Left lung (tissue), 10 donors: ENCODE results near the gene MED12L. TPM values are rescaled to one million over a fixed set of nuclear protein-coding genes. Genes with fewer than 3 reads are reported as not detected.
"Not testable (repeated sequence)": the region's sequence is repeated elsewhere in the genome, so short reads cannot be mapped to it uniquely, and the experiment has no call there.

Experiments
- ATAC-seq: fragments of 200-7000 bp; cut with Tn5 transposase; one replicate; pipeline ENCODE4 v1.9.1; 2020; ENCODE audit warnings: moderate library complexity
- DNase-seq, 4 donors: peaks; one replicate each; pipeline ENCODE4 v3.0.0-alpha.2; 2013 to 2020
- H3K27ac ChIP-seq, 2 donors: fragments of 200-600 bp; sonication (generic) in 1 of 2; one replicate each; pipeline versions ENCODE4 v1.5.0 to v1.8.0; 2020 to 2021
- H3K27me3 ChIP-seq, 2 donors: fragments of 200-600 bp; sonication (generic) in 1 of 2; one replicate each; pipeline versions ENCODE4 v1.5.0 to v1.8.0; 2020 to 2021
- H3K36me3 ChIP-seq, 2 donors: fragments of 200-600 bp; sonication (generic) in 1 of 2; one replicate each; pipeline versions ENCODE4 v1.5.0 to v1.8.0; 2020 to 2021
- H3K4me1 ChIP-seq, 2 donors: fragments of 200-600 bp; one replicate each; pipeline ENCODE4 v1.8.0; 2021
- H3K4me3 ChIP-seq, 2 donors: fragments of 200-600 bp; sonication (generic) in 1 of 2; one replicate each; pipeline versions ENCODE4 v1.5.0 to v1.8.0; 2020 to 2021; ENCODE audit warnings: mild to moderate bottlenecking in 1 of 2
- H3K9me3 ChIP-seq, 2 donors: fragments of 200-600 bp; sonication (generic) in 1 of 2; one replicate each; pipeline versions ENCODE4 v1.5.0 to v1.8.0; 2020 to 2021
- CTCF ChIP-seq, 2 donors: fragments of 200-600 bp; sonication (generic) in 1 of 2; IDR thresholded peaks; one replicate each; pipeline versions ENCODE4 v1.5.0 to v1.8.0; 2021; ENCODE audit warnings: antibody characterized with exemption in 2 of 2
- intact Hi-C, 2 donors: fragments of 100-400 bp; cut with DNase I; formaldehyde crosslinking; loops; one replicate each; pipeline versions ENCODE4 v1.11.2 to v1.14.2; 2022
- polyA plus RNA-seq, 6 donors: library from polyadenylated mRNA; unstranded; fragments of 120-200 nt; gene quantifications; one replicate each; pipeline ENCODE4 v1.2.1, GENCODE V29; 2013; ENCODE audit not compliant: insufficient read length in 6 of 6
- total RNA-seq, 2 donors: library from RNA; stranded (reverse); fragmentation: NEBNext Ultra II Directional; extraction: Animal tissue kit (Norgen Biotek cat#: 25700); gene quantifications; one replicate each; pipeline ENCODE4 v1.2.1, GENCODE V29; 2021
- donor health status: DM: no; HTN: yes; CAD: no.
- donor health status: DM: no; HTN: no; CAD: no.

Gene MED12L
- total and polyA plus RNA-seq, 8 donors = 0.66 to 1.0 (median 0.77) TPM

- no peak for TF ChIP-seq CTCF (IDR thresholded peaks at IDR 0.05)
- peaks cover 0 to 59% of the 10 kb centered on the region in 2 donors for H3K4me1 ChIP-seq
- peak overlapping the region in 1 of 2 donors; percentile 78 for H3K27ac ChIP-seq
- no peaks in the 10 kb centered on the region for H3K9me3 ChIP-seq
- H3K36me3 ChIP-seq = no peaks in the 10 kb centered on the region
- intact Hi-C loops = no loop called here
- no peak for DNase-seq
- H3K27me3 ChIP-seq = no peaks in the 10 kb centered on the region
- peak; percentile 15 for ATAC-seq
- H3K4me3 ChIP-seq = no peak overlapping the region
Measured at GRCh38 chr3:151387432-151387831, 302.0 kb downstream of the MED12L start.

GRCh38 chr3:151387842-151388241, 302.4 kb downstream of the MED12L start:
- intact Hi-C loops = no loop called here
- peak; percentile 19 for ATAC-seq
- Histone ChIP-seq H3K4me1 (peaks cover 0 to 54% of the 10 kb centered on the region in 2 donors), H3K27ac (peak overlapping the region in 1 of 2 donors; percentile 78), H3K4me3 (no peak overlapping the region), H3K27me3 (no peaks in the 10 kb centered on the region), H3K36me3 (no peaks in the 10 kb centered on the region), H3K9me3 (no peaks in the 10 kb centered on the region)
- DNase-seq = peak in 1 of 4 donors; percentile 74
- TF ChIP-seq CTCF (IDR thresholded peaks at IDR 0.05) = no peak

- ATAC-seq = no peak
- no peak for TF ChIP-seq CTCF (IDR thresholded peaks at IDR 0.05)
- peaks cover 0 to 22% of the 10 kb centered on the region in 2 donors for H3K4me1 ChIP-seq
Measured at GRCh38 chr3:151391720-151392119, 306.3 kb downstream of the MED12L start.

GRCh38 chr3:151392191-151392590, 306.7 kb downstream of the MED12L start:
- H3K27ac ChIP-seq, H3K4me3 ChIP-seq, ATAC-seq, H3K36me3 ChIP-seq, DNase-seq, H3K27me3 ChIP-seq, H3K9me3 ChIP-seq, intact Hi-C loops: not testable (repeated sequence)
- H3K4me1 ChIP-seq = peaks cover 0 to 22% of the 10 kb centered on the region in 2 donors

More at GRCh38 chr3:151391720-151392119, 306.3 kb downstream of the MED12L start:
- intact Hi-C loops = no loop called here
- Histone ChIP-seq H3K27ac (no peak overlapping the region), H3K4me3 (no peak overlapping the region), H3K36me3 (no peaks in the 10 kb centered on the region), H3K27me3 (no peaks in the 10 kb centered on the region), H3K9me3 (no peaks in the 10 kb centered on the region)
- no peak for DNase-seq

GRCh38 chr3:151393146-151393830, 307.8 kb downstream of the MED12L start:
- Histone ChIP-seq H3K9me3 (no peaks in the 10 kb centered on the region), H3K4me1 (peaks cover 0 to 16% of the 10 kb centered on the region in 2 donors), H3K27me3 (no peaks in the 10 kb centered on the region), H3K4me3 (no peak overlapping the region), H3K36me3 (no peaks in the 10 kb centered on the region), H3K27ac (no peak overlapping the region)
- no peak for TF ChIP-seq CTCF (IDR thresholded peaks at IDR 0.05)
- ATAC-seq (no peak), DNase-seq (no peak)
- intact Hi-C loops = no loop called here

- ATAC-seq (no peak), DNase-seq (no peak)
- intact Hi-C loops = no loop called here
- no peak overlapping the region for H3K27ac ChIP-seq
- no peak overlapping the region for H3K4me3 ChIP-seq
- H3K36me3 ChIP-seq = no peaks in the 10 kb centered on the region
- TF ChIP-seq CTCF (IDR thresholded peaks at IDR 0.05) = no peak
- H3K27me3 ChIP-seq = no peaks in the 10 kb centered on the region
- peaks cover 0 to 14% of the 10 kb centered on the region in 2 donors for H3K4me1 ChIP-seq
- no peaks in the 10 kb centered on the region for H3K9me3 ChIP-seq
Measured at GRCh38 chr3:151393941-151394340, 308.5 kb downstream of the MED12L start.
